AG04450 (cell line): Measurements from ENCODE around the gene SLC32A1. TPM values are rescaled to one million over a fixed set of nuclear protein-coding genes. Genes with fewer than 3 reads are reported as not detected.

ENCODE experiments used
- CTCF ChIA-PET: fragments of 300-600, 350-600 bp; formaldehyde crosslinking; extraction: SDS; loops from one replicate; lab custom pipeline; 2022; ENCODE audit warnings: antibody characterized with exemption, inconsistent platforms; lab: Charles Lee
- POLR2A ChIA-PET: fragments of 350-600 bp; formaldehyde crosslinking; extraction: SDS; loops from one replicate; lab custom pipeline; 2021; ENCODE audit warnings: antibody characterized with exemption, inconsistent platforms; lab: Yijun Ruan, JAX
- DNase-seq: peaks from one replicate; pipeline ENCODE4 v3.0.0-alpha.2; 2011; ENCODE audit warnings: low read depth, low spot score
- H3K27ac ChIP-seq: one replicate; pipeline ENCODE4 v1.5.1; 2012; ENCODE audit warnings: low read depth, low read length, control low read depth
- H3K27me3 ChIP-seq: one replicate; pipeline ENCODE4 v1.6.0; 2012; ENCODE audit warnings: low read length; ENCODE audit not compliant: control insufficient read depth, insufficient read depth
- H3K4me3 ChIP-seq: 2 replicates; pipeline ENCODE4 v1.5.1; 2011; ENCODE audit warnings: mild to moderate bottlenecking, low read depth, low read length, control low read depth
- H3K9me3 ChIP-seq: 2 replicates; pipeline ENCODE4 v1.5.1; 2012; ENCODE audit warnings: low read length; ENCODE audit not compliant: control insufficient read depth, insufficient read depth
- CTCF ChIP-seq: IDR thresholded peaks from 2 replicates; pipeline ENCODE4 v1.5.1; 2011; ENCODE audit warnings: low read depth, low read length, control low read depth, inconsistent platforms
- polyA plus RNA-seq: library from polyadenylated mRNA; depleted of rRNA; stranded (reverse); fragments of >200 nt; gene quantifications from 2 replicates; pipeline ENCODE4 v1.2.3, GENCODE V29; 2011

SLC32A1 gene
- polyA plus RNA-seq, 1 experiment = not detected

- TF ChIP-seq CTCF = no peak
- ChIA-PET POLR2A (no interaction called here), CTCF (no interaction called here)
- no peak overlapping the region for H3K27ac ChIP-seq
- peaks cover 20% of the 10 kb centered on the region for H3K27me3 ChIP-seq
- no peaks in the 10 kb centered on the region for H3K9me3 ChIP-seq
- DNase-seq = no peak
- H3K4me3 ChIP-seq = no peak overlapping the region
Measured at GRCh38 chr20:38700926-38701325, 23.4 kb upstream of the SLC32A1 start.

GRCh38 chr20:38703526-38703925 is 20.8 kb upstream of the SLC32A1 start:
- H3K9me3 ChIP-seq = no peaks in the 10 kb centered on the region
- ChIA-PET CTCF (no interaction called here), POLR2A (no interaction called here)
- no peak overlapping the region for H3K27ac ChIP-seq
- DNase-seq = no peak
- TF ChIP-seq CTCF = no peak
- no peak overlapping the region for H3K4me3 ChIP-seq
- peaks cover 17% of the 10 kb centered on the region for H3K27me3 ChIP-seq

GRCh38 chr20:38704136-38704535 is 20.1 kb upstream of the SLC32A1 start:
- H3K4me3 ChIP-seq = no peak overlapping the region
- ChIA-PET POLR2A (no interaction called here), CTCF (no interaction called here)
- no peak overlapping the region for H3K27ac ChIP-seq
- peaks cover 17% of the 10 kb centered on the region for H3K27me3 ChIP-seq
- no peak for DNase-seq
- TF ChIP-seq CTCF = no peak
- no peaks in the 10 kb centered on the region for H3K9me3 ChIP-seq

- POLR2A ChIA-PET = no interaction called here
Measured at GRCh38 chr20:38706509-38706908, 17.8 kb upstream of the SLC32A1 start.

GRCh38 chr20:38714308-38714707 is 10.0 kb upstream of the SLC32A1 start:
- no peaks in the 10 kb centered on the region for H3K9me3 ChIP-seq
- H3K27ac ChIP-seq = no peak overlapping the region
- H3K27me3 ChIP-seq = peaks cover 16% of the 10 kb centered on the region
- no peak for DNase-seq
- TF ChIP-seq CTCF = no peak
- ChIA-PET POLR2A (no interaction called here), CTCF (no interaction called here)
- no peak overlapping the region for H3K4me3 ChIP-seq

More at GRCh38 chr20:38706509-38706908, 17.8 kb upstream of the SLC32A1 start:
- no peaks in the 10 kb centered on the region for H3K9me3 ChIP-seq
- H3K27me3 ChIP-seq = peaks cover 8% of the 10 kb centered on the region
- H3K4me3 ChIP-seq = no peak overlapping the region
- no peak for TF ChIP-seq CTCF
- DNase-seq = no peak
- CTCF ChIA-PET = no interaction called here
- H3K27ac ChIP-seq = no peak overlapping the region
